PC-3 (cell line): ENCODE data around the gene PPL.

Source experiments
- EZH2 ChIP-seq: fragments of 300-600 bp; sonication (generic); IDR thresholded peaks from one replicate; pipeline ENCODE4 v1.6.1; 2017; ENCODE audit warnings: antibody characterized with exemption, mild to moderate bottlenecking, low read length; ENCODE audit not compliant: unreplicated experiment
- TF ChIP-seq, protein P1 (sequence below): fragments of 300-600 bp; sonication (generic); conservative IDR thresholded peaks from 2 replicates; pipeline ENCODE4 v1.5.1; 2017; ENCODE audit warnings: antibody characterized with exemption, low read depth, mild to moderate bottlenecking, low read length

DNA sequence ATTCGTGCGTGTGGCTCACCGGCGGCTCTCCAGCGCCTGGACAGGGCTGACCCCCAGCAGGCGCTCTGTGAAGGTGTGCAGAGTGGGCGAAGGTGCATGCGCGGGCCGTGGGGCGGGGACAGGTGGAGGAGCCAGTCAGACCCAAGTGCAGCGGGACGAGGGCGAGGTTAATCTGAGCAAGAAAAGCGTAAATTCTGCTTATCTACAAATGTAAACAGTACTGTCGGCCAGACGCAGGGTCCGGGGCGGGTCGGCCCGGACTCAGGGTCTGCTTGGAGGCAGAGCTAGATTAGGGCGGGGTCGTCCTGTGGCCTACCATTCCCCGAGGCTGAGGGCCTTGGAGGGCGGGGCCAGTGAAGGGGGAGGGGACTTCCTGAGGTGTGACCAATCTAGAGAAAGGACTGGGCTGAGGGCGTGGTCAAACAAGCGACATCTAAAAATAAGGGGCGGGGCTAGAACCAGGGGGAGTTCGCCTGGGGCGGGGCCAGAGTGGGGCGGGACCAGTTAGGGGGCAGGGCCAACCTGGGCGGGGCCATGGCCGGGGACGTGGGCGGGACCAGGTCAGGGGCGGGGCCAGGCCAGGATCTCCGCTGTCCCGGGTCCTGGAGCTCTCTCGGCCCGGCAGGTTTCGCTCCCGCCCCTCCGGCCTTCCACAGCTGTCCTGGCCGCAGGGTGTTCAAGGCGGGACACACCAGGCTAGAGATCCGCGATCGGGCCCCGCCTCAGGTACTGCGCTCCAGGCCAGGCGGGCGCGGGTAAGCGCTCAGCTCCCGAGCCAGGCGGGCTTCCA is 21.0 kb upstream of the PPL start, which contains the start of gene SEC14L5:
- no peak for TF ChIP-seq EZH2
- TF ChIP-seq, protein P1, sequence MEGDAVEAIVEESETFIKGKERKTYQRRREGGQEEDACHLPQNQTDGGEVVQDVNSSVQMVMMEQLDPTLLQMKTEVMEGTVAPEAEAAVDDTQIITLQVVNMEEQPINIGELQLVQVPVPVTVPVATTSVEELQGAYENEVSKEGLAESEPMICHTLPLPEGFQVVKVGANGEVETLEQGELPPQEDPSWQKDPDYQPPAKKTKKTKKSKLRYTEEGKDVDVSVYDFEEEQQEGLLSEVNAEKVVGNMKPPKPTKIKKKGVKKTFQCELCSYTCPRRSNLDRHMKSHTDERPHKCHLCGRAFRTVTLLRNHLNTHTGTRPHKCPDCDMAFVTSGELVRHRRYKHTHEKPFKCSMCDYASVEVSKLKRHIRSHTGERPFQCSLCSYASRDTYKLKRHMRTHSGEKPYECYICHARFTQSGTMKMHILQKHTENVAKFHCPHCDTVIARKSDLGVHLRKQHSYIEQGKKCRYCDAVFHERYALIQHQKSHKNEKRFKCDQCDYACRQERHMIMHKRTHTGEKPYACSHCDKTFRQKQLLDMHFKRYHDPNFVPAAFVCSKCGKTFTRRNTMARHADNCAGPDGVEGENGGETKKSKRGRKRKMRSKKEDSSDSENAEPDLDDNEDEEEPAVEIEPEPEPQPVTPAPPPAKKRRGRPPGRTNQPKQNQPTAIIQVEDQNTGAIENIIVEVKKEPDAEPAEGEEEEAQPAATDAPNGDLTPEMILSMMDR, result no peak; the same call in 1 of the 2 replicates
